Measurements from ENCODE around the gene CA10. TPM values are rescaled to one million over a fixed set of nuclear protein-coding genes. Genes with fewer than 3 reads are reported as not detected.
A peak's percentile ranks its signal among the peaks of the same experiment; 100 is the strongest.

The CA10 gene
- total RNA-seq, 4 donors from 2014 or later, result 0.96 to 4.1 (median 1.1) TPM; not detected in 1

DNA sequence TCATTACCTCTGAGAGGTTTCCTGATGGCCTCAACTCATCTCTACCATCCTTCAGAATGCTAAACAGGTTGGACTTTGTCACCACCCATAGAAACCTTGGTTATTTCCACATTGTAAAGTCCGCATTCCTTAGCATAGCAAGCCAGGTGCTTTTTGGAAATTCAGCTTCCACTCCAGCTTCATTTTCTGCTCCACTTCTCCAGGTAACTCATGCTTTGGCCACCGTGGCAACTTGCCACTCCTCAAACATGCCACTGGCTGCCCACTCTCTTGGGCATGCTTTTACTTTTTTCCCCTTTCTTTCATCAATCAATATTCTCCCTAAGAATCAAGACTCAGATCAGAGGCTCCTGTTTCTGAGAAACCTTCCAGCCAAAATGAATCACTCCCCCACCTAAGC is 203.3 kb downstream of the CA10 start:
- H3K9me3 ChIP-seq, result no peaks in the 10 kb centered on the region
- H3K4me3 ChIP-seq, result no peak overlapping the region
- H3K4me1 ChIP-seq, result no peaks in the 10 kb centered on the region
- TF ChIP-seq POLR2A (IDR thresholded peaks at IDR 0.05), result no peak
- TF ChIP-seq, protein P1, sequence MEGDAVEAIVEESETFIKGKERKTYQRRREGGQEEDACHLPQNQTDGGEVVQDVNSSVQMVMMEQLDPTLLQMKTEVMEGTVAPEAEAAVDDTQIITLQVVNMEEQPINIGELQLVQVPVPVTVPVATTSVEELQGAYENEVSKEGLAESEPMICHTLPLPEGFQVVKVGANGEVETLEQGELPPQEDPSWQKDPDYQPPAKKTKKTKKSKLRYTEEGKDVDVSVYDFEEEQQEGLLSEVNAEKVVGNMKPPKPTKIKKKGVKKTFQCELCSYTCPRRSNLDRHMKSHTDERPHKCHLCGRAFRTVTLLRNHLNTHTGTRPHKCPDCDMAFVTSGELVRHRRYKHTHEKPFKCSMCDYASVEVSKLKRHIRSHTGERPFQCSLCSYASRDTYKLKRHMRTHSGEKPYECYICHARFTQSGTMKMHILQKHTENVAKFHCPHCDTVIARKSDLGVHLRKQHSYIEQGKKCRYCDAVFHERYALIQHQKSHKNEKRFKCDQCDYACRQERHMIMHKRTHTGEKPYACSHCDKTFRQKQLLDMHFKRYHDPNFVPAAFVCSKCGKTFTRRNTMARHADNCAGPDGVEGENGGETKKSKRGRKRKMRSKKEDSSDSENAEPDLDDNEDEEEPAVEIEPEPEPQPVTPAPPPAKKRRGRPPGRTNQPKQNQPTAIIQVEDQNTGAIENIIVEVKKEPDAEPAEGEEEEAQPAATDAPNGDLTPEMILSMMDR (IDR thresholded peaks at IDR 0.05), result no peak
- no peak for TF ChIP-seq EP300 (IDR thresholded peaks at IDR 0.05; ENCODE audit: low read depth)
- no peak for TF ChIP-seq POLR2AphosphoS5 (IDR thresholded peaks at IDR 0.05)
- in situ Hi-C loops (cut with MboI; ENCODE audit: low pct_ligation_motif_present in 1 of 4, low pct_unique_long_range_greater_than_20kb in 1 of 4, low sequenced_read_pairs in 3 of 4) (no loop called here), intact Hi-C loops (cut with DNase I; ENCODE audit: low total_unique reads) (no loop called here)
- 41 to 51% methylated on average over 2 of the region's 2 CpGs for WGBS, 2 donors (ENCODE audit: low coverage in 1 of 2)
- no peak for DNase-seq
- no peaks in the 10 kb centered on the region for H3K36me3 ChIP-seq
- no peaks in the 10 kb centered on the region for H3K27me3 ChIP-seq
- no peak overlapping the region for H3K27ac ChIP-seq

DNA sequence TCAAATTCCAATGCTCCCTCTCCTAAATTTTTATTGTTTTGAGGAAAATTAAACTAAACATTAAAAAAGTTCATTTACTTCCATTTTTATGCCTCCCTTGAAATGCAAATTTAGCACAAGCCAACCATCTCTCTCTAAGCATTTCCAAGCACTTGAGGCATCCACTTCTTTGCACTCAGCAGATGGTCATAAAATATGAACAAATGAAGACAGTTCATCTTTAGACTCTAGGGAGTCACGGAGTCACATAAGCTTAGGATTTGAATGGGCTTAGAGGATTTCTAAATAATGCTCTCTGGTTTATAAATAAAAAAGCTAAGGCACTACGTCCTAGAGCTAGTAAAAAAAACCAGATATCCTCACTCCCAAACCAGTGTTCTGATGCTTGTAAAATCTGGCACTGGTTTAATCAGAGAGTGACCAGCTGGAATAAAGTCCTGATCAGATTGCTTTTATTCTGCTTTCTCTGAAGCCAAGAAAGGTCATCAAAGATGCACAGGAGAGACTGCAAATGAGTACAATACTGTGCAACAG is 204.2 kb downstream of the CA10 start:
- intact Hi-C loops (cut with DNase I; ENCODE audit: low total_unique reads) (no loop called here), in situ Hi-C loops (cut with MboI; ENCODE audit: low pct_ligation_motif_present in 1 of 4, low pct_unique_long_range_greater_than_20kb in 1 of 4, low sequenced_read_pairs in 3 of 4) (no loop called here)
- Histone ChIP-seq H3K4me1 (no peaks in the 10 kb centered on the region), H3K36me3 (no peaks in the 10 kb centered on the region), H3K9me3 (no peaks in the 10 kb centered on the region), H3K4me3 (no peak overlapping the region), H3K27ac (no peak overlapping the region), H3K27me3 (no peaks in the 10 kb centered on the region)
- 17 to 28% methylated on average over 2 of the region's 2 CpGs for WGBS, 2 donors (ENCODE audit: low coverage in 1 of 2)
- DNase-seq, result no peak
- TF ChIP-seq, protein P1 (IDR thresholded peaks at IDR 0.05), result no peak
- TF ChIP-seq EP300 (IDR thresholded peaks at IDR 0.05; ENCODE audit: low read depth) (no peak), POLR2A (IDR thresholded peaks at IDR 0.05) (no peak), POLR2AphosphoS5 (IDR thresholded peaks at IDR 0.05) (no peak)

DNA sequence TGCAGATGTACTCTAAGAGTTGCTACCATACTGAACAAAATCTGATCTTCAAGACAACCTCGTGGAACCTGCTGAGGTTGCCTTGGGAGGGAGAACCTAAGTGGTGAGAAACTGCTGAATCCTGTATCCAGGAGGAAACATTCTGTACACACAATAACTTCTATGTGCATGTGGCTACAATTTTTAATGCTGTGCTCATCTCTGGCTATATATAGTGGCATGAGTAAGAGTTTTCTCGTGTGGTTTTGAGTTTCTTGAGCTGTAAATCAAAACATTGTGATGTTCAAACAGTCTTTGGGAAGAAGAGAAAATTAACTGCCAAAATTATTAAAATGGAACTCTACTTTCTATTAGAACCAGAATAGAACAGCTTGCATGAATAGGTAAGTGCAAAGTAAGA is 206.8 kb downstream of the CA10 start:
- no peaks in the 10 kb centered on the region for H3K36me3 ChIP-seq
- WGBS, 2 donors (ENCODE audit: low coverage in 1 of 2), result 0 to 17% methylated on average over 1 to 2 of the region's 2 CpGs
- TF ChIP-seq, protein P1 (IDR thresholded peaks at IDR 0.05), result no peak
- TF ChIP-seq EP300 (IDR thresholded peaks at IDR 0.05; ENCODE audit: low read depth) (no peak), POLR2A (IDR thresholded peaks at IDR 0.05) (no peak), POLR2AphosphoS5 (IDR thresholded peaks at IDR 0.05) (no peak)
- no peaks in the 10 kb centered on the region for H3K27me3 ChIP-seq
- DNase-seq, result no peak
- no peak overlapping the region for H3K4me3 ChIP-seq
- no peak overlapping the region for H3K27ac ChIP-seq
- H3K4me1 ChIP-seq, result peaks cover 0 to 11% (median 8%) of the 10 kb centered on the region in 4 donors
- intact Hi-C loops (cut with DNase I; ENCODE audit: low total_unique reads) (no loop called here), in situ Hi-C loops (cut with MboI; ENCODE audit: low pct_ligation_motif_present in 1 of 4, low pct_unique_long_range_greater_than_20kb in 1 of 4, low sequenced_read_pairs in 3 of 4) (no loop called here)
- no peaks in the 10 kb centered on the region for H3K9me3 ChIP-seq

DNA sequence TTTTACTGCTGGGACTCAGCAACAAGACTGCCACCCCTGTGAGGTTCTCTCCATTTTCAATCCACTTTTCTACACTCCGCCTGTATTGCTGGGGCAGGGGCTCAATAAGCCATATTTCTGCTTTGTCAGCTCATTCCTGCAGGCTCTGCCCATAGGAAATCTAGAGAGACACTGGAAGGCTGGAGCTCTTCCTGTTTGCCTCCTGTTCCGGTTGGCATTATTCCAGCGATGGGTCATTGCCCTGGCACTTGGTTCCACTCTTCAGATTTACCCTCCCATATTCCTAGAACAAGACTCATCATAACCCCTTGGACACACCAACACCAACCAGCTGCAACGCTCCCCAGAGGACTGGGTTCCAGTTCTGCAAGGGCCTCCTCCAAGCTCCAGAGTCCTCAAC is 210.4 kb downstream of the CA10 start:
- TF ChIP-seq POLR2A (IDR thresholded peaks at IDR 0.05), result no peak
- TF ChIP-seq EP300 (IDR thresholded peaks at IDR 0.05; ENCODE audit: low read depth), result no peak
- TF ChIP-seq, protein P1 (IDR thresholded peaks at IDR 0.05), result no peak
- TF ChIP-seq POLR2AphosphoS5 (IDR thresholded peaks at IDR 0.05), result no peak
- in situ Hi-C loops (cut with MboI; ENCODE audit: low pct_ligation_motif_present in 1 of 4, low pct_unique_long_range_greater_than_20kb in 1 of 4, low sequenced_read_pairs in 3 of 4), result no loop called here
- peaks cover 0 to 11% (median 8%) of the 10 kb centered on the region in 4 donors for H3K4me1 ChIP-seq
- no peak overlapping the region for H3K27ac ChIP-seq
- no peaks in the 10 kb centered on the region for H3K27me3 ChIP-seq
- 82 to 83% methylated on average over 3 to 4 of the region's 4 CpGs for WGBS, 2 donors (ENCODE audit: low coverage in 1 of 2)
- no peak overlapping the region for H3K4me3 ChIP-seq
- no peaks in the 10 kb centered on the region for H3K9me3 ChIP-seq
- intact Hi-C loops (cut with DNase I; ENCODE audit: low total_unique reads), result no loop called here
- peak; percentile 8 for DNase-seq
- no peaks in the 10 kb centered on the region for H3K36me3 ChIP-seq

Data from transverse colon (tissue), 4 donors.